ENCODE measurements around the gene POLD2.

DNA sequence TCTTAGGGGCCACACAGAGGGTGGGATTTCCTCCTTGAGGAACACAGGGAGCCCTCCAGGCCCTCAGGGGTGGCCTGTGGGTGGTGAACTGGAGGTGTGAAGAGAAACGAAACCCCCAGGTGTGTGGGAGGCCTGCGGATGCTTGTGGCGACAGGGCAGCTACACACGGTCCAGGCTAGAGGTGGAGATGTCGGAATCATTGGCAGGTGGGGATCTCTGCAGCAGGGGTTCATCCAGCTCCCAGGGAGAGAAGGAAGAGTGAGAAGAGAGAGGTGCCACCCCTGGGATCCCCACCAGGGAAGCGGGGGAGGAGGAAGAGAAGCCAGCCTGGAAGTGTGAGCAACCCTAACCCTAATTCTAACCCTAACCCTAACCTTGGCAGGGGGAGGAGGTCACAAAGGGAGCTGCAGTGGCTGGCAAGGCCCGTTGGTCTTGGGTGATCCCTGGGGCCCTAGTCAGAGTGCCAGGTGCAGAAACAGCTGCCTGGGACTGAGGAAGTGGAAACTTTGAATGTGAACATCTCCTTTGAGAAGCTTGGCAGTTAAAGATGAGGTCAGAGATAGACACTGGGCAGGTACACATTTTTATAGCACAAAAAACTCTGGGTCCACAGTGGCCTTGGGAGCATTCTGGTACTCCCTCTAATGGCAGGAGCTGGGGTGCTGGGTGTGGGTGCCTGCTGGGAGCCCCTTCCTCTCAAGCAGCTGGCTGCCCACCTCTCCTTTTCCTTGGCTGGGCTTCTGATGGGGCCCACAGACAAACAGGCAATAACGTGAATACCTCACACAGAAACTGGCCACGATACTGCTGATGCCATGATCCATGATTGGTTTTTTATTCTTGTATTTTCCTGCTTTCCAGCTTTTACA, 26.1 kb downstream of the POLD2 start:
- no peak for TF ChIP-seq POLR2A (IDR thresholded peaks at IDR 0.05; ENCODE audit: low read depth, low read length)
- TF ChIP-seq POLR2AphosphoS5 (IDR thresholded peaks at IDR 0.05; ENCODE audit: low read depth, low read length), result no peak
- no peak for TF ChIP-seq TAF1 (IDR thresholded peaks at IDR 0.05; ENCODE audit: borderline replicate concordance, low read depth, low read length)
